Common myeloid progenitor, CD34-positive (primary cell): ENCODE data around the gene ZNF385B.
"Not testable (repeated sequence)": the region's sequence is repeated elsewhere in the genome, so short reads cannot be mapped to it uniquely, and the experiment has no call there.

ENCODE experiments used
- CTCF ChIA-PET: fragments of 350-600 bp; sonication (Branson Sonifier 250); formaldehyde crosslinking; loops from one replicate; lab custom pipeline; 2021; ENCODE audit warnings: antibody characterized with exemption; lab: Charles Lee
- POLR2A ChIA-PET: fragments of 350-600 bp; sonication (Branson Sonifier 250); formaldehyde crosslinking; loops from one replicate; lab custom pipeline; 2021; ENCODE audit warnings: antibody characterized with exemption; lab: Charles Lee
- DNase-seq, 3 donors: peaks; one replicate each; pipeline versions ENCODE4 v3.0.0 to v3.0.0-alpha.2; 2013
- H3K27ac ChIP-seq, 2 experiments: 1 replicate in 1 of 2; 2 replicates in 1 of 2; pipeline ENCODE4 v1.7.0; 2013; ENCODE audit warnings: inconsistent platforms in 2 of 2, low read length in 2 of 2, mild to moderate bottlenecking in 2 of 2, low read depth in 1 of 2, moderate library complexity in 1 of 2; ENCODE audit not compliant: severe bottlenecking in 2 of 2, insufficient read depth in 1 of 2, poor library complexity in 1 of 2
- H3K27me3 ChIP-seq, 5 experiments: replicated peaks in 2 of 5; 1 replicate in 3 of 5; 2 replicates in 2 of 5; pipeline versions ENCODE4 v1.6.1 to v1.7.0; 2013; ENCODE audit warnings: low read length in 4 of 5, mild to moderate bottlenecking in 2 of 5, moderate library complexity in 2 of 5, inconsistent platforms in 1 of 5; ENCODE audit not compliant: insufficient read depth in 5 of 5, control insufficient read depth in 4 of 5
- H3K36me3 ChIP-seq, 4 experiments: 1 replicate in 2 of 4; 2 replicates in 2 of 4; pipeline versions ENCODE4 v1.6.1 to v1.7.0; 2013; ENCODE audit warnings: low read length in 3 of 4, control low read depth in 1 of 4, mild to moderate bottlenecking in 1 of 4; ENCODE audit not compliant: control insufficient read depth in 4 of 4, insufficient read depth in 4 of 4
- H3K4me1 ChIP-seq, 4 experiments: 1 replicate in 3 of 4; 2 replicates in 1 of 4; pipeline versions ENCODE4 v1.6.1 to v1.7.1; 2013; ENCODE audit warnings: low read length in 3 of 4, mild to moderate bottlenecking in 3 of 4, control low read depth in 1 of 4, inconsistent platforms in 1 of 4, moderate library complexity in 1 of 4; ENCODE audit not compliant: control insufficient read depth in 4 of 4, insufficient read depth in 4 of 4; ENCODE audit errors: control extremely low read depth in 1 of 4
- H3K4me3 ChIP-seq, 7 experiments: 1 replicate in 4 of 7; 2 replicates in 3 of 7; pipeline versions ENCODE4 v1.5.1 to v1.7.0; 2013; ENCODE audit warnings: mild to moderate bottlenecking in 7 of 7, low read length in 6 of 7, moderate library complexity in 6 of 7, inconsistent platforms in 2 of 7, low read depth in 2 of 7, control low read depth in 1 of 7; ENCODE audit not compliant: insufficient read depth in 4 of 7, control insufficient read depth in 1 of 7; ENCODE audit errors: extremely low read depth in 1 of 7
- H3K9me3 ChIP-seq, 5 experiments: 1 replicate in 4 of 5; 2 replicates in 1 of 5; pipeline versions ENCODE4 v1.6.1 to v1.7.1; 2013; ENCODE audit warnings: low read length in 4 of 5, mild to moderate bottlenecking in 2 of 5, inconsistent platforms in 1 of 5, low read depth in 1 of 5, moderate library complexity in 1 of 5; ENCODE audit not compliant: control insufficient read depth in 4 of 5, insufficient read depth in 2 of 5; ENCODE audit errors: control extremely low read depth in 1 of 5
- WGBS: methylation state at CpG from one replicate; pipeline ENCODE4 v1.1.5; 2013; ENCODE audit not compliant: insufficient coverage; 5-methylcytosine and 5-hydroxymethylcytosine counted together

Gene ZNF385B

DNA sequence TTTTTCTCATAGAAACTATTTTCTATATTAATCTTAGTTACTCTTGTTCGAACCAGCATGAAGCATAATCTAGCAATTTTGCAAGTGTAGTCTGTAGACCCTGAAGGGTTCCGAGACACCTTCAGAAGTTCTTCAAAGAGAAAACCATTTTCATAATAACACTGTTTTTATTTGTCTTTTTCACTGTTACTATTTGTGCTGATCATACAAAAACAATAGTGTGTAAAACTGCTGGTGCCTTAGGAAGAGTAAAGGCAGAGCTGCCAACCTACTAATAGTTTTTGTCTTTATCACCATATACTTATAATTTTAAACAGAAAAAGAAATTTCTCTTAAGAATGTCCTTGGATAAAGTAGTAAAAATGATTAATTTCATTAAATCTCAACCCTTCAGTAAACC is 218.9 kb downstream of the ZNF385B start:
- H3K4me3 ChIP-seq, result no peak overlapping the region
- H3K27me3 ChIP-seq, result no peaks in the 10 kb centered on the region
- CTCF ChIA-PET, result no interaction called here
- H3K4me1 ChIP-seq, result no peaks in the 10 kb centered on the region
- no peak for DNase-seq
- POLR2A ChIA-PET, result no interaction called here
- H3K9me3 ChIP-seq, result no peaks in the 10 kb centered on the region
- no peaks in the 10 kb centered on the region for H3K36me3 ChIP-seq
- H3K27ac ChIP-seq, result no peak overlapping the region
- no CpG with 5 or more reads among the region's 2 CpGs for WGBS

DNA sequence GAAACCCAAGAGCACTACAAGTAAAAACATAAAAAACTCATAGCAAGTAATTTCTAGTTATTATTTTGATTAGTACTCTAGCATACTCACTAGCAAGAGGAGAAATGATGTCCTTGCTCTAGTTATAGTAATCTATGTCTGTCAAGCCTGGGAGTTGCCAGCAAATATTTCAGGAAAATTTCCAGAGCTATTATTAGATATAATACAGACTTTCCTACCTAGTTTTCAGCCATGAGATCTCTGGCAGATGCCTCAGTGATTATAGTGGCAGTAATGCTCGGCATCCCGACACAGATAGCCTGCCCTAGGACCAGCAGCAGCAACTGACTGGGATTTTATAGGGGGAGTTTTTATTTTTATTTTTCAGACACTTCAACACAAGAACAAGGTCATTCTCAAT is 224.4 kb downstream of the ZNF385B start:
- WGBS, result no CpG with 5 or more reads among the region's 2 CpGs
- H3K4me1 ChIP-seq, result no peaks in the 10 kb centered on the region

DNA sequence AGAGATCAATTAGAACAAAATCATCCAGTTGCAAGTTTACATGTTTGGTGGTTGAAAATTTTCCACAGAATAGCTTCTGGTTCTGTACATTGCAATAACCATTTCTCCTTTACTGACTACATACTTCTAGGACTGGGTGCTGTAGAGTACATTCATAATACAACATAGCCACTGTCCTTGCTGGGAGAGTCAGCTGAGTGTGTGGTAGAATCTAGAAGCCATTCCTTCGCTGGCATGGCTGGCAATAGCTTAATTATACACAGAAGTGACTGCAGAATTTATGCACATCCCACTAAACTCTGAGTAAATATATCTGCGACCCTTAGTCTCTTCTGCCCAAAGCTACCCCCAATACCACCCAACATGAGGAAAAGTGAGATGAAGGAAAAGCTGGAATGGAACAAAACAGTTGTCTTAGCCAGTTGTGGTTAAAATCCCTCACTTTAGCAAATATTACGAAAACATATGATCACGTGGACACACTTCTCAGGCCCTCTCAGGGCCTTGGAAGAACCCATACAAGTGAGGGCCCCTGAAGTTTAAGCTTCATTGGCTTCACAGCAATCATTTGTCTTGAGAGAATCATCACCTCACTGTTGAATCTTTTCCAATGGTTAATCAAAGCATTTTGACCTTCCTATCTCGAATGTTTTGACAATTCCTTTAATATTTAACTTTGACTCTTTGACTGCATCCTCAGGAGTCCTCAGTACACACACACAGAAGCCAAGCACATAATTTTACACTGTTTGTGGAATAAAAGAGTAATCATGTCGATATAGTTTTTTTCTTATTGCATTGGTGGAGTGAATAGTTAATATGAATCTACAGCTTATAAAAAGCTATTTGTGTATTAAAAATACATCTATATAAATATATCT is 225.1 kb downstream of the ZNF385B start:
- POLR2A ChIA-PET, result no interaction called here
- no peak overlapping the region for H3K27ac ChIP-seq

More for the DNA sequence above, 224.4 kb downstream of the ZNF385B start:
- Histone ChIP-seq H3K9me3 (no peaks in the 10 kb centered on the region), H3K36me3 (no peaks in the 10 kb centered on the region), H3K4me3 (no peak overlapping the region), H3K27ac (no peak overlapping the region), H3K27me3 (no peaks in the 10 kb centered on the region)
- POLR2A ChIA-PET, result no interaction called here
- CTCF ChIA-PET, result interaction anchor here (0.8 kb wide), 1 partner anchor 16 kb away, joined by 3 read pairs; no protein-coding TSS in a partner anchor
- DNase-seq, result no peak

DNA sequence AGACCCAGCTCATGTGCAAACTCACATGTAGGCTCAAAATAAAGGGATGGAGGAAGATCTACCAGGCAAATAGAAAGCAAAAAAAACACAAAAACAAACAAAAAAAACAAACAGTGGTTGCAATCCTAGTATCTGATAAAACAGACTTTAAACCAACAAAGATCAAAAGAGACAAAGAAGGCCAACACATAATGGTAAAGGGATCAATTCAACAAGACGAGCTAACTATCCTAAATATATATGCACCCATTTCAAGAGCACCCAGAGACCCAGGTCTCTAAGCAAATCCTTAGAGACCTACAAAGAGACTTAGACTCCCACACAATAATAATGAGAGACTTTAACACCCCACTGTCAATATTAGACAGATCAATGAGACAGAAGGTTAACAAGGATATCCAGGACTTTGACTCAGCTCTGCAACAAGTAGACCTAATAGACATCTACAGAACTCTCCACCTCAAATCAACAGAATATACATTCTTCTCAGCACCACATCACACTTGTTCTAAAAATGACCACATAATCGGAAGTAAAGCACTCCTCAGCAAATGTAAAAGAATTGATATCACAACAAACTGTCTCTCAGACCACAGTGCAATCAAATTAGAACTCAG is 229.5 kb downstream of the ZNF385B start:
- H3K36me3 ChIP-seq, CTCF ChIA-PET: not testable (repeated sequence)

More for the DNA sequence above, 225.1 kb downstream of the ZNF385B start:
- Histone ChIP-seq H3K4me3 (no peak overlapping the region), H3K9me3 (no peaks in the 10 kb centered on the region), H3K36me3 (no peaks in the 10 kb centered on the region), H3K27me3 (no peaks in the 10 kb centered on the region), H3K4me1 (no peaks in the 10 kb centered on the region)
- 93% methylated on average over 2 of the region's 6 CpGs for WGBS
- CTCF ChIA-PET, result interaction anchor here (0.8 kb wide), 1 partner anchor 15 kb away, joined by 3 read pairs; no protein-coding TSS in a partner anchor
- no peak for DNase-seq

DNA sequence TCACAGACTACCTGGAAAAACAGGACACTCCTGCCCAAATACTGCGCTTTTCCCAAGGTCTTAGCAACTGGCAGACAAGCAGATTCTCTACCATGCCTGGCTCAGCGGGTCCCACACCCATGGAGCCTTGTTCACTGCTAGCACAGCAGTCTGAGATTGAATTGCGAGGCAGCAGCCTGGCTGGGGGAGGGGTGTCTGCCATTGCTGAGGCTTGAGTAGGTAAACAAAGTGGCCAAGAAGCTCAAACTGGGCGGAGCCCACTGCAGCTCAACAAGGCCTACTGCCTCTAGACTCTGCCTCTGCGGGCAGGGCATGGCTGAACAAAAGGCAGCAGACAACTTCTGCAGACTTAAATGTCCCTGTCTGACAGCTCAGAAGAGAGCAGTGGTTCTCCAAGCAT is 231.6 kb downstream of the ZNF385B start:
- H3K4me1 ChIP-seq, POLR2A ChIA-PET, CTCF ChIA-PET, H3K27ac ChIP-seq, H3K9me3 ChIP-seq, H3K27me3 ChIP-seq, H3K36me3 ChIP-seq, H3K4me3 ChIP-seq, DNase-seq: not testable (repeated sequence)
- 84% methylated on average over 5 of the region's 5 CpGs for WGBS

More for the DNA sequence above, 229.5 kb downstream of the ZNF385B start:
- H3K27me3 ChIP-seq, H3K4me1 ChIP-seq, POLR2A ChIA-PET, H3K27ac ChIP-seq, DNase-seq, H3K9me3 ChIP-seq, H3K4me3 ChIP-seq: not testable (repeated sequence)
- WGBS, result no CpG with 5 or more reads among the region's 2 CpGs

DNA sequence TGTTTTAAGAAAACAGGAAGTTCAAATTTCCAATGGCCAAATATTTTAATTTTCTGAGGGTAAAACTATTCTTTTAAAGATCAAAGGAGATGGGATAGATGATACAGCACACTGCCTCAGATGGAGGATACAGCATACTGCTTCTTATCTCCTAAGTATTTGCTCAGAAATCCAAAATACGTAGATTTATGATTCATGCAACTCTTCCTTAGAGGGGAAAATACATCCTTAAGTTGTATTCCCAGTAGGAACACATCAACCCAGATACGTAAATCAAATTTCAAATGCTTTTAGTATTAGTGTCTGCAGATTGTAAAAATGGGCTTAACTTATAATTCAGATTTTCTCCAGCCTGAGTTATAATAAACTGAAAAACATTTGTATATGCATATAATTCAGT is 235.2 kb downstream of the ZNF385B start:
- Histone ChIP-seq H3K36me3 (no peaks in the 10 kb centered on the region), H3K4me1 (no peaks in the 10 kb centered on the region), H3K27me3 (no peaks in the 10 kb centered on the region), H3K27ac (no peak overlapping the region), H3K9me3 (no peaks in the 10 kb centered on the region), H3K4me3 (no peak overlapping the region)
- no CpG with 5 or more reads among the region's 2 CpGs for WGBS
- ChIA-PET CTCF (no interaction called here), POLR2A (no interaction called here)
- DNase-seq, result no peak

DNA sequence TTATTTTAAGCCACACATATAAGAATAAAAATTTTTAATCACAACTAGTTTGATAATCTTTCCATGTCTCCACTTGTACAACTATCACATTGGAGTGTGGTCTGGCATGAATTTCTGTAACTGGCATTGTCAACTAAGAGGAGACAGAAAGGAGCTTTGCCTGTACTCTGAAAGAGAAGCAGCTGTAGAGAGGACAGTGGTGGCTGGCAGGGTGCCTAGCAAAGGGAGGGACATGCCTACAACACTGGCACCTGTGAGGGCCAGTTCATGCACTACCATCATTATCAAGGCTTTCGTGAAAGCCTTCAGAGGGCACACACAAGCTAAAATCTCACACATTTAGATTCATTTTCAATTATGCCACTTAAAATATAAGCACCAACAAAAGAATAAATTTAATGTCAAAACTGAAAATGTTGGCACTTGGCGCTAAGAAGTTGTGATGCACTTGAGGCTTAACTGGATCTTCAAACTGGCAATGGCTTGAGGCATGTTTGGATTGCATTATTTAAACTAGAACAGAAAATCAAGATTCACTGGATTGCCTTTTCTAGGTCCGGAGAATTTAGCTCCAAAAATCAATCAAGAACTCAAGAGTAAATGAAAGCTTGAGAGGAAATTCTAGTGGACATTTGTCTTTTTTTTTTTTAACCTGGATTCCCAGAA is 238.6 kb downstream of the ZNF385B start:
- Histone ChIP-seq H3K4me3 (no peak overlapping the region), H3K9me3 (peaks cover 0 to 1% (median 0%) of the 10 kb centered on the region in 5 experiments), H3K36me3 (no peaks in the 10 kb centered on the region), H3K4me1 (no peaks in the 10 kb centered on the region), H3K27ac (no peak overlapping the region), H3K27me3 (no peaks in the 10 kb centered on the region)
- WGBS, result 90% methylated on average over 2 of the region's 3 CpGs
- DNase-seq, result no peak
- CTCF ChIA-PET, result no interaction called here
- POLR2A ChIA-PET, result no interaction called here
